Tibial artery (tissue), 4 donors: ENCODE results near the gene CHRND.

Experiments used
- DNase-seq, 2 donors: peaks; one replicate each; pipeline ENCODE4 v3.0.0-alpha.2; 2019
- H3K27ac ChIP-seq, 2 donors: fragments of 200-600 bp; sonication (generic) in 1 of 2; 1 replicate in 1 of 2; 2 replicates in 1 of 2; pipeline ENCODE4 v1.5.1; 2018 to 2019; ENCODE audit warnings: mild to moderate bottlenecking in 1 of 2
- H3K27me3 ChIP-seq, 2 donors: fragments of 200-600 bp; sonication (generic) in 1 of 2; one replicate each; pipeline versions ENCODE4 v1.5.1 to v1.6.0; 2016 to 2019
- H3K36me3 ChIP-seq, 3 donors: fragments of 200-600 bp; sonication (generic) in 2 of 3; one replicate each; pipeline ENCODE4 v1.5.1; 2016 to 2019; ENCODE audit warnings: mild to moderate bottlenecking in 2 of 3
- H3K4me1 ChIP-seq, 4 donors: fragments of 200-600 bp; sonication (generic) in 2 of 4; 1 replicate in 3 of 4; 2 replicates in 1 of 4; pipeline ENCODE4 v1.5.1; 2016 to 2019
- H3K4me3 ChIP-seq, 2 donors: fragments of 200-600 bp; sonication (generic) in 1 of 2; 1 replicate in 1 of 2; 2 replicates in 1 of 2; pipeline ENCODE4 v1.5.1; 2018 to 2019; ENCODE audit warnings: mild to moderate bottlenecking in 2 of 2
- H3K9me3 ChIP-seq, 3 donors: fragments of 200-600 bp; sonication (generic) in 1 of 3; one replicate each; pipeline ENCODE4 v1.5.1; 2016 to 2019
- CTCF ChIP-seq, 2 experiments: fragments of 200-600 bp in 1 of 2; fragments of 450-650 bp in 1 of 2; IDR thresholded peaks; one replicate each; pipeline ENCODE4 v1.5.1; 2017 to 2019; ENCODE audit warnings: antibody characterized with exemption in 2 of 2, mild to moderate bottlenecking in 1 of 2, moderate library complexity in 1 of 2
- intact Hi-C: fragments of 100-400 bp; cut with DNase I; formaldehyde crosslinking; loops from one replicate; pipeline ENCODE4 v1.15.0; 2023; ENCODE audit warnings: low total_unique reads

CHRND gene

DNA sequence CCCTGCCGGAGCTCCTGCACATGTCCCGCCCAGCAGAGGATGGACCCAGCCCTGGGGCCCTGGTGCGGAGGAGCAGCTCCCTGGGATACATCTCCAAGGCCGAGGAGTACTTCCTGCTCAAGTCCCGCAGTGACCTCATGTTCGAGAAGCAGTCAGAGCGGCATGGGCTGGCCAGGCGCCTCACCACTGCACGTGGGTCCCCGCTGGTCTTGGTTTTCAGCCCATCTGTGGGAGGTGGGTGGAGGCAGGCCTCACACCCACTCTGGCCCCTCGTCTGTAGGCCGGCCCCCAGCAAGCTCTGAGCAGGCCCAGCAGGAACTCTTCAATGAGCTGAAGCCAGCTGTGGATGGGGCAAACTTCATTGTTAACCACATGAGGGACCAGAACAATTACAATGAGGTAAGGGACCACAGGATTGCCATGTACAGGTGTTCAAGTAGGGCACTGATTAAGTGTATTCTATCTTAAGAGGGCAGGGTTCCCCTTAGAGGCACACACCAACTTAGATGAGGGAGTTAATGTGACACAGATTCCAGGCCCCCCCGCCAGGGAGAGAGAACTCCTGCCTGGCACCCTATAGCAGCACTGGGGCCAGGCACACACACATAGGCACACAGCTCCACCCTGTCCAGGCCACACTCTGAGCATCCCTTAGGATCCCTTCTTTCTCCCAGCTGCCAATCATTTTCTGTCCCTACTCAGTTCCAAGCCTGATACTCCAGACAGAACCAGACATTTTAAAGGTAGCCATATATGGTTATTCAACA lies 8.2 kb downstream of the CHRND start:
- no peaks in the 10 kb centered on the region for H3K36me3 ChIP-seq
- H3K27me3 ChIP-seq: peaks cover 0 to 28% of the 10 kb centered on the region in 2 donors
- no peak overlapping the region for H3K4me3 ChIP-seq
- TF ChIP-seq CTCF (IDR thresholded peaks at IDR 0.05): no peak
- peak in 1 of 2 donors; percentile 9 for DNase-seq
- intact Hi-C loops: no loop called here
- no peak overlapping the region for H3K27ac ChIP-seq
- peaks cover 0 to 6% (median 6%) of the 10 kb centered on the region in 3 donors for H3K9me3 ChIP-seq
- no peaks in the 10 kb centered on the region for H3K4me1 ChIP-seq

- DNase-seq: peak in 1 of 2 donors; percentile 6
- no peak for TF ChIP-seq CTCF (IDR thresholded peaks at IDR 0.05)
- intact Hi-C loops: no loop called here
- no peak overlapping the region for H3K27ac ChIP-seq
- peaks cover 0 to 6% (median 6%) of the 10 kb centered on the region in 3 donors for H3K9me3 ChIP-seq
- no peaks in the 10 kb centered on the region for H3K4me1 ChIP-seq
- peaks cover 0 to 34% of the 10 kb centered on the region in 2 donors for H3K27me3 ChIP-seq
- H3K36me3 ChIP-seq: no peaks in the 10 kb centered on the region
- no peak overlapping the region for H3K4me3 ChIP-seq
Observed at GRCh38 chr2:232534940-232535651, 9.1 kb downstream of the CHRND start.

DNA sequence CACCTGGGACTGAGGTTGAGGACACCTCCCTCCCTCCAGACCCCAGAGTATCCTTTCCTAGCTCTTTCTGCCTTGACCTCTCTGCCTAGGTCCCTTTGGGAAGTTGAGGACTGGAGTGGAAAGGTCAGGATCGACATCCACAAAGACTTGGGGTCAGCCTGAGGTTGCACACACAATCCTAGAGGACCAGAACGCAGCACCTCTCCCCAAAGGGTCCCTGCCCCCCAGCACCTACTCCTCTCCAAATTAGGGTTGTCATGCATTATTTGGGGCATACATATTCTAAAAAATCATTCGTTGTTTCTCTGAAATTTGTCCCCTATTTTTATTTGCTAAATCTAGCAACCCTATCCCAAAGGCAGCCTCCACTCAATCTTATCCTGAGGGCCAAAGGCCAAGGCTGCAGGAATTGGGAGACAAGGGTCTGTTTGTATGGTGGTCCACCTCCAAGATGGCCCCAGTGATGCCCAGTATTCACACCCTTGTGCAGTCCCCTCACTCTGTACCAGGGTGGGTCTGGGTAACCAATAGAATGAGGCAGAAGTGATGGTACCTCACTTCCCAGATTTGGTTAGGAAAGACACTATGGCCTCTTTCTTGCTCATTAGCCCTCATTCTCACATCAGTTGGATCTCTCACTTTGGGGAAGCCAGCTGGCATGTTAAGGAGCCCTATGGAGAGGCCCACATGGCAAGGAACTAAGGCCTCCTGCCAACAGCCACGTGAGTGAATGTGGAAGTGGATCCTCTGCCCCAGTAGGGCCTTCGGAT lies 10.0 kb downstream of the CHRND start:
- Histone ChIP-seq H3K4me3 (no peak overlapping the region), H3K27me3 (peaks cover 0 to 39% of the 10 kb centered on the region in 2 donors), H3K9me3 (peaks cover 0 to 6% (median 6%) of the 10 kb centered on the region in 3 donors), H3K27ac (no peak overlapping the region), H3K4me1 (no peaks in the 10 kb centered on the region), H3K36me3 (no peaks in the 10 kb centered on the region)
- TF ChIP-seq CTCF (IDR thresholded peaks at IDR 0.05): no peak
- intact Hi-C loops: no loop called here
- peak in 1 of 2 donors; percentile 52 for DNase-seq

DNA sequence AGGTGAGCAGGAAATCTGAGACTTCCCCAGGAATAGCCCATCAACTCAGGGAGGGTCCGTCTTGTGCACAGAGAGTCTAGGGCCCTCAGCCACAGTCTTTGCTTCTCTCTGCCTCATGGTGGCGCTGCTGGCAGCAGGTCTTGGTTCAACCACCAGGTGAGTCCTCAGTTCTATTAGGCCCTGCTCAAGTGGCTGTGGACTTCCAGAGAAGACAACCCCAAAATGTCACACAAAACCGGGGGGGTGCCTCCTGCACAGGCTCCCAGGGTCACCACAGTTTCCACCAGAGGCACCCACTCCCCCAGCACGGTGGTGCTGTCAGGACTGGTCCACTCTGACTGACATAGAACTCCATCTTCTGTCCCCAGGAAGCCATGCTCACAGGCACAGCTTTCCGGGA lies 11.1 kb downstream of the CHRND start:
- DNase-seq: no peak
- TF ChIP-seq CTCF (IDR thresholded peaks at IDR 0.05): no peak
- H3K36me3 ChIP-seq: no peaks in the 10 kb centered on the region
- H3K9me3 ChIP-seq: peaks cover 0 to 6% (median 6%) of the 10 kb centered on the region in 3 donors
- no peaks in the 10 kb centered on the region for H3K4me1 ChIP-seq
- no peak overlapping the region for H3K27ac ChIP-seq
- peaks cover 0 to 42% of the 10 kb centered on the region in 2 donors for H3K27me3 ChIP-seq
- H3K4me3 ChIP-seq: no peak overlapping the region
- intact Hi-C loops: no loop called here

DNA sequence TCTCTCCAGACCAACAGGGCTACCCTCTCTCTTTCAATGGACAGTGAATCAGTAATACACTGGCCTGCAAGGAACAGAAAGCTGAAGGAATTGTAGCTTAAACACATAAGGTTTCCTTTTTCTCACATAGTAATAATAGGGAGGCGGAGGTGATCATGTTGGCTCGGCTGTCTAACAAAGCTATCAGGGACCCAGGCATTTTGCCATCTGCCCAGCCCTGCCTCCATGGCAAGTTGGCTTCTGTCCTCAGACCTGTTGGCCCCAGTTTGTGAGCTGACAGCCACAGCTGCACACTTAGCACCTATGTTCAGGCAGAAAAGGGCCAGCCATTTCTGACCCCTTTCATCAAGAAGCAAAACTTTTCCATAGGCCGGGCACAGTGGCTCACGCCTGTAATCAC lies 11.5 kb downstream of the CHRND start:
- intact Hi-C loops: no loop called here
- no peaks in the 10 kb centered on the region for H3K36me3 ChIP-seq
- no peak for DNase-seq
- H3K4me3 ChIP-seq: no peak overlapping the region
- no peaks in the 10 kb centered on the region for H3K4me1 ChIP-seq
- peaks cover 0 to 42% of the 10 kb centered on the region in 2 donors for H3K27me3 ChIP-seq
- H3K27ac ChIP-seq: no peak overlapping the region
- H3K9me3 ChIP-seq: peaks cover 0 to 6% (median 6%) of the 10 kb centered on the region in 3 donors
- no peak for TF ChIP-seq CTCF (IDR thresholded peaks at IDR 0.05)
